CD1c-positive myeloid dendritic cell (primary cell): ENCODE data around the gene CYB5R3.
"Not testable (repeated sequence)": the region's sequence is repeated elsewhere in the genome, so short reads cannot be mapped to it uniquely, and the experiment has no call there.

ENCODE experiments used
- DNase-seq: peaks from one replicate; pipeline ENCODE4 v3.0.0-alpha.2; 2016; ENCODE audit errors: extremely low spot score

CYB5R3 gene

GRCh38 chr22:42603427-42603826, 45.8 kb downstream of the CYB5R3 start:
- DNase-seq = no peak

GRCh38 chr22:42602470-42602869, 46.7 kb downstream of the CYB5R3 start:
- no peak for DNase-seq

DNA sequence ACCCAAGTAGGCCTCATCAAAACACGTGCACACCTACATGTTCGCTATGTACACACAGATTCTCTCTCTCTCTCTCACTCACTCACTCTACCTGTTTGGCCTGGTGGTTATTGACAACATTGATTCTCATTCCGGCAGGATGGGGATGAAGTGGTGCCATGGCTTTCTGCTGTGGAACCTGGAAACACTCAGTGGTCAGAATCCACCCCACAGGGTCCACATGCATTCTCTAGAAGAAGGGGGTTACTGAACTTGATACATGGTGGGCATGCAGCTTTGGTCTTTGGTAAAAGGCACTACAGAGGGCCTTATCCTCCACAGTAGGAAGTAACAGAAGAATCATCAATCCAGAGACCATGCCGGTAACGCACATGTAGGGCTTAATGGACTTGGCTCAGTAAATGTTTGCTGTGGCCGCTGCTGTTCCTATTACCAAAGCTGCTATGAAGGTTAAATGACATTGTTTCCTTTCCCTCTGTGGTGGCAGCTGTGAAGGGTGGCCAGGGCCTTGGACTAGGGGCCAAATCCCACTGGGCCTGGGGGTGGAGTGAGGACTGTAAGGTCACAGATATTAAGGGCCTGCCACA, 47.2 kb downstream of the CYB5R3 start:
- no peak for DNase-seq

GRCh38 chr22:42596863-42597530, 52.2 kb downstream of the CYB5R3 start:
- peak; percentile 11 for DNase-seq

DNA sequence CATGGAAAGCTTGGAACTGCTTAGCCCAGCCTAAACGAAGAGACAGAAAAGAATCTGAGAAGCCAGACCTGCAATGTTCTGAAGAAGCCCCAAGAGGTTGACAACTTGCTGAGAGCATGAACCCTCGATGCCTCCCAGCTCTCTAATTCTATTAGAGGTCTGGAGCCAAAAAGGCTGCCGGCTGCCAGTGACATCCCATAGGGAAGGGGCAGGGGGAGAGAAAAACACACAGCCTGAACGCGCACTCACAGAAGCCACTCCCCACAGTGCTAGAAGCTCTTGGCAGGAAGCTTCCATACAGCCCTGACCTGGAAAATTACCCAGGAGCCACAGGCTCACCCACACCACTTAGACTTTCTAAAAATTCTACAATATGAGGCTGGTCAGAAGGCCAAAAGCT, 52.9 kb downstream of the CYB5R3 start:
- DNase-seq = no peak

DNA sequence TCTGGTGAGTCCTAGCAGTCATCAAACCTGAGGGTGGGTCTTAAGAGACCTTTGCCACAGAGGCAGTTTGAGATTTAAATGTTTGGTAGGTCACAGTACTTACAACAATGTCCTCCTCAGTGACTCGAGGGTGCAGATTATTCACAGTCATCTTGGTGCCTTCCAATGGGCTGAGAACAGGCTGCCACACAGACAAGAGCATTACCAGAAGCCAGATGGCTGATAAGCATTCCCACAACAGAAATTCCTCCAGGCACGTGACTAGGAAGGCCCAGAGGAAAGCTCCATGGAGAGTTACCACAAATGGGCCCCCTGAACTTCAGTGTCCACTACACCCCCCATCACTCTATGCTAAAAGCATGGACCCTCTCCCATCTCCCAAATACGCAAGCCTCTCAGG, 53.8 kb downstream of the CYB5R3 start:
- DNase-seq = no peak

GRCh38 chr22:42591987-42592386, 57.2 kb downstream of the CYB5R3 start:
- no peak for DNase-seq

GRCh38 chr22:42587588-42588175, 61.5 kb downstream of the CYB5R3 start:
- DNase-seq = peak; percentile 83

GRCh38 chr22:42586381-42586780, 62.8 kb downstream of the CYB5R3 start:
- no peak for DNase-seq

DNA sequence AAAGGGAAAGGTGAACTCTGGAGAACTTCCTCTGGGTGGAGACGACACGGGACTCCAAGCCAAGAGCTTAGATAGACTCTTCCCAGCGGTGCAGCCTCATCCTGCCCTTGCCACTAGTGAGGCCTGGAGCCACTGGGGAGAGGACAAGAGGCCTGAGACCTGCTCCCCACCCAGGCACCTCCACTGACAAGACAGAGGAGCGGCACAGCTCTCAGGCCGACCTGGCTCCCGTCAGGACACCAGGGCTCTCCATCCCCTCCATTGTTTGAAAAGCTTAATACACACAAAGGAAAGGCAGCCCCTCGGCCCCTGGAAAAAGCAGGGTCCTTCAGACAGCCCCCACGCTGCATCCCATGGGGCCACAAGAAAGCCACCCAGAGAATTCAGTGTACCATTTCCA, 64.1 kb downstream of the CYB5R3 start:
- no peak for DNase-seq

GRCh38 chr22:42584364-42584940, 64.7 kb downstream of the CYB5R3 start:
- no peak for DNase-seq

DNA sequence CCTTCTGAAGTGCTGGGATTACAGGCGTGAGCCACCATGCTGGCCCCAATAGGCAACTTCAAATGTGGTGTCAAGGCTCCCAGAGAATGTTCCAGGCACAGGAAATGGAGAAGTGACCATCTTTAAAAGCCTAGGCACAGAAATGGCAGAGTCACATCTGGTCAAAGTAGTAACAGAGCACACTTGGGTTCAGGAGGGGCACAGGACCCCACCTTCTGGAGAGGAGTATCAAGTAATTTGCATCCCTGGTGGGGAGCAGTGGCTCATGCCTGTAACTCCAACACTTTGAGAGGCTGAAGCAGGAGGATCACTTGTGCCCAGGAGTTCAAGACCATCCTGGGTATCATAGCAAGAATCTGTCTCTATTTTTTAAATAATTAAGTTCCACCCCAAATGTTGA, 66.2 kb downstream of the CYB5R3 start:
- no peak for DNase-seq

DNA sequence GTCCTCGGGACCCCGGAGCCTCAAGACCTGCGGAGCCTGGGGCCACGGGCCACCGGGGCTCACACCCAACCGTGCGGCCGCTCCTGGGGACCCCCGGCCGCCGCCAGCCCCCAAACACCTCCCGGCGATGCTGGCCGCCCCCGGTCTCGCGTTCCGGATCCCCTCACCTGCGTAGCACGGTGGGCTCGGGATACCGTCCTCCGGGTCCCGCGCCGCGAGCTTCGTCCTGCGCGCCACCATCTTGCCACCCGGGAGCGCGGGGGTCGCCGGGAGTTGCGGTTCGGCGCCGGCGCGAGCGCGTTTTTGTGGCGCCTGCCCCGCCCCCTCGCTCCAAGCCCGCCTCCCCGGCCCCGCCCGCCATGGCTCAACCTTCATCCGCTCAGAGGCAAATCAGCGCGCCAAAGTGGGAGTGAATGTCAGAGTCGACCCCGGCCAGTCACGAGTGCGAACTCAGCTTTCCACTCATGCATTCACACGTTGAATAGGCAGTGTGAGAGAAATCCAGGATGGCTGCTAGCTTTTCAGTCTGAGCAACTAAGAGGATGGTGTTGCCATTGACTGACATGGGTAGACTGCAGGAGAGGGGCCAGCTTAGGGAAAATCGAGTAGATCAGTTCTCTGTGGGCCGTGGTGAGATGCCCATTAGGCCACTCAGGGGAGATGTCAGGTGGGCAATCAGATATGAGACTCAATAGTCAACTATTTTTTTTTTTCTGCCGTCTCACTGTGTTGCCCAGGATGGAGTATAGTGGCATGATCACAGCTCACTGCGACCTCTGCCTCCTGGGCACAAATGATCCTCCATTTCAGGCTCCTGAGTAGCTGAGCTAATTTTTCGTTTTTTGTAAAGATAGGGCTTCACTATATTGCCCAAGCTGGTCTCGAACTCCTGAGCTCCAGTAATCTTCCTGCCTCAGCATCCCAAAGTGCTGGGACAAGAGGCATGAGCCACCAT, 67.2 kb downstream of the CYB5R3 start:
- peak; percentile 85 for DNase-seq

DNA sequence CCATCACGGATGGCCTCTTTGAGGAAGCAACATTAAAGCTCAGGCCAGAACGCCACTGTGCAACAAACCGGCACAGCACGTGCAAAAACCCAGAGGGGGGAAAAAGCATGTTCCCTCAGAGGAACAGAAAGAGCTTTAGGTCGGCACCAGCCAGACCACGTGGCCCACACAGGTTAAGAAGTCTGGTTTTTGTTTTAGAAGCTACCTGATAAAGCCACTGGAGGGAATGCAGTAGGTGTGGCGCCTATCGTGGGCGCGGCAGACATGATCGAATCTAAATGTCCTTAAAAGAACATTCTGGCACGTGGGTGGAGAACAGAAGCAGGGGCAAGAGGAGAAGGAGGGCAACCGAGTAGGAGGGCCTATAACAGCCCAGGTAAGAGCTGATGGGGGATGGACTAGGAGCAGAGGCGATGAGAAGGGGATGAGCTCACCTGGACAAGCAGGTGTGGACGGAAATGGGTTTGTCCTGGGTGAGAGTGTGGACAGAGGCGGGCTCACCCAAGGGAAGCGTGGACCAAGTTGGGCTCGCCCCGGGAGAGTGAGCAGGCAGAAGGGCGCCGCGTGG, 67.9 kb downstream of the CYB5R3 start:
- DNase-seq = not testable (repeated sequence)

DNA sequence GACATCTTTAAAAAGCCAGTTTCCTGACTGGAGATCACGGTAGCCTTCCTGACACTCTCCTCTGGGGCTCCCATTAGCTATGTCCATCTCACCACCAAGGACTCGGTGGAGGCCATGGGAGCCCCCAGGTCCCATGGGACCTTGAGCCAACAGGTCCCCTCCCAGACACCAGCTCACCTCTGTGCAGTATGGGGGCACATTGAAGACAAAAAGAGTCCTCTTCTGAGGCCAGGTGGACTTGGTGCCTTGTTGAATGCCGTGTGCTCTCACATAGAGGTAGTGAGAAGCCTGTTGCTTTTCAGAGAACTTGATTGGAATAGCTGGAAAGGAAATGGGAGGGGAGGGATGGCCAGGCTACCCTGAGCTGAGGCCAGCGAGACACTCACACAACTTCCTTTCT, 69.2 kb downstream of the CYB5R3 start:
- not testable (repeated sequence) for DNase-seq

GRCh38 chr22:42577623-42578240, 71.5 kb downstream of the CYB5R3 start:
- no peak for DNase-seq

- not testable (repeated sequence) for DNase-seq
These were observed 72.1 kb downstream of the CYB5R3 start for GRCh38 chr22:42577141-42577540.

DNA sequence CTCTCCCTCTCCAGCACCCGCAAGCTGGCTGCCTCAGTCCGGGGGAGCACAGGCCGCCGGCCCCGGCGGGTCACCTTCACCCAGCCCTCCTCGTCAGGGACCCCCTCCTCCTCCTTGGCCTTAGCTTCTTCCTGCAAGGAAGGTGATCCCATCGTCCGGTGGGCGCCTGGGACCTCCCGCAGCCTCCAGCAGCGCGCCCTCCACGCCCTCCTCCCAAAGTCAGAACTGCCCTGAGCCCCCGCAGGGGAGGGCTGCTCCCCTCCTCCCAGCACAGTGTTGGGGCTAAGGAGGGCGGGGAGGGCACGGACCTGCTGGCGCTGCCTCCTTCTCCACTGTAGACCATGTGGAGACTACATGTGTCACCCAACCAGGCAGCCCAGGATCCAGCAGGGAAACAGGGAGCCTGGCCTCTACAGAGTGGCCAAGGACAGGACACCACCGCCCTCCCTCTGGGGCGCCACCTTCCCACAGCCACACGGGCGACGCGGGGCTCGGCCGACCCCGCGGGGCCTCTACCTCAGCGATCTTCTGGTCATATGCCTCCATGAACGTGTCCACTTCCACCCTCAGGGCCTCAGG, 73.1 kb downstream of the CYB5R3 start:
- DNase-seq = not testable (repeated sequence)

DNA sequence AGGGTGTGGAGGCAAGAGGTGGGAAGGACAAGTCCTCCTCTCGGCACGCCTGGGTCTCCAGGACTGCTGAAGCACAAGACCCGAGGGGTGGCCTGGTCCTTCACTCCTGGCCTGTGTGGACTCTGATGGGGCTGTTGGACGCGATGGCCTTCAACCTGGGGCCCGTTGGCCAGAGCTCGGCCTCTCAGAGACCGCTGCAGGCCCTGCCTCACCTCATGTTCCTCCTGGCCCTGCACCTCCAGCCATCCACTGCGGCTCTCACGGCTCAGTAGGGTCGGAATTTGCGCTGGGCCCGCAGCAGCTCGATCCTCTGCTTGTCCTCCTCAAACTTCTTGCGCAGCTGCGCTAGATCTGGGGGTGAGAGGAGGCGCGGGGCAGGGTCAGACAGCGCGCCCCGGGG, 74.7 kb downstream of the CYB5R3 start:
- not testable (repeated sequence) for DNase-seq

- DNase-seq = not testable (repeated sequence)
These were observed 75.1 kb downstream of the CYB5R3 start for GRCh38 chr22:42574046-42574445.

DNA sequence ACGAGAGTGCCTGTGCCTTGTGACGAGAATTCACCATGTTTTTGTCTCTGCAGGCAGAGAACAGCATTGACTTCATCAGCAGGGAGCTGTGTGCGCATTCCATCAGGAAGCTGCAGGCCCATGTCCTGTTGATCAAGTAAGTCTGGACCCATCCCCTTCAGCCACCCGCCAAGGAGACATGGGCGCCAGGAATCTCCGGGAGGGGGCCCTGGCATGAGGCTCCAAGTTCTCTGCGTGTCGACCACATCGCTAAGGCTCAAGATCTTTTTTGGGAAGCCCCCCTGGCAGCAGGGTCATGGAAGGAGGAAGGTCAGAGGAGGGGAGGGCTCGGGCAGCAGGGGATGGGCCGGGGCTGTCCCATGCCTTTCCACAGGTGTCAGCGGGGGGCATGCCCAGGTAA, 78.1 kb downstream of the CYB5R3 start:
- DNase-seq = not testable (repeated sequence)
